ENCODE results near the gene POSTN. TPM values are rescaled to one million over a fixed set of nuclear protein-coding genes. Genes with fewer than 3 reads are reported as not detected.

Gene POSTN
- total and polyA plus RNA-seq, 2 of the 4 experiments (the other 2 are of a cell fraction): 32.6 to 44.7 TPM

DNA sequence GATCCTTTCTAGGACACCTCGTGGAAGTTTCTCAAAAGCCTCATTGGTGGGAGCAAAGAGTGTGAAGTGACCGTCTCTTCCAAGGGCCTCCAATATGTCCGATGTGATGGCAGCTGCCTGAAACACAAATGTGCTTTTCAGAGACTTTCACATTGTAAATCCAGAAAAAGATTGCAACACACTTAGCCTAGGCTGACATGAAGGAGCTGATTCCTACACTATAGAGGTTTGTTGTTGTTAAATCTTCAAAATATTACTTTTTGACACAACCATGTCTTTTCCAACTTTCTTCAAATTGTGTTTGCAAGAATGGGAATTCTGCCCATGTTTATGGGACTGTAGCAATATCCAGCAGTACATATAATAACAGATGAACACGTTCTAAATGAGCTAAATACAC lies 12.4 kb downstream of the POSTN start:
- H3K27me3 ChIP-seq (ENCODE audit: control insufficient read depth, insufficient read depth, low read length): no peaks in the 10 kb centered on the region
- H2BK15ac ChIP-seq (ENCODE audit: low read depth, low read length): no peak overlapping the region
- H3K9me3 ChIP-seq (ENCODE audit: control insufficient read depth, insufficient read depth, low read length): no peaks in the 10 kb centered on the region
- H4K20me1 ChIP-seq (ENCODE audit: insufficient read depth, low read length): no peaks in the 10 kb centered on the region
- no peaks in the 10 kb centered on the region for H3K9me1 ChIP-seq (ENCODE audit: insufficient read depth, low read length)
- H3K4me3 ChIP-seq (ENCODE audit: insufficient read depth, low read depth, low read length): no peak overlapping the region
- no peak for TF ChIP-seq MXI1 (IDR thresholded peaks at IDR 0.05; ENCODE audit: borderline replicate concordance, low read depth, low read length)
- TF ChIP-seq MAFK (IDR thresholded peaks at IDR 0.05; ENCODE audit: low read depth, low read length): no peak
- peak; percentile 53; the same call in 1 of the 2 replicates for TF ChIP-seq CEBPB (IDR thresholded peaks at IDR 0.05; ENCODE audit: low read depth, low read length)
- H3K9ac ChIP-seq (ENCODE audit: low read depth, low read length): no peak overlapping the region
- BruUV-seq (replicated peaks): no TSS peak
- no peak overlapping the region for H2AK5ac ChIP-seq (ENCODE audit: low read depth, low read length)
- H2AFZ ChIP-seq (replicated peaks; ENCODE audit: low read length, poor library complexity): no peak overlapping the region
- ATAC-seq (ENCODE audit: low read depth) (no peak), DNase-seq (no peak)
- no peak overlapping the region for H2BK5ac ChIP-seq (ENCODE audit: low read depth, low read length, poor library complexity, severe bottlenecking)
- no peak overlapping the region for H4K8ac ChIP-seq (ENCODE audit: low read depth in 2 of 2, low read length in 2 of 2)
- H3K18ac ChIP-seq (ENCODE audit: low read depth, low read length): no peak overlapping the region
- ChIA-PET CTCF (no interaction called here), POLR2A (ENCODE audit: unreplicated experiment) (no interaction called here)
- no peak overlapping the region for H3K56ac ChIP-seq (ENCODE audit: extremely low read depth, insufficient read depth, low read length)
- in situ Hi-C loops (cut with MboI; ENCODE audit: low sequenced_read_pairs): no loop called here
- H2BK120ac ChIP-seq (ENCODE audit: low read depth, low read length): no peak overlapping the region
- no peak overlapping the region for H3K14ac ChIP-seq (replicated peaks; ENCODE audit: low read depth, low read length)
- H3K4ac ChIP-seq (ENCODE audit: low read depth, low read length): no peak overlapping the region
- no peak overlapping the region for H2BK20ac ChIP-seq (ENCODE audit: low read depth, low read length)
- 57% methylated on average over 1 of the region's 4 CpGs; no CpG with 5 or more reads in 1 of the 2 experiments for WGBS, 2 experiments (ENCODE audit: extremely low coverage in 2 of 2, insufficient read length in 1 of 2)
- H3K4me1 ChIP-seq (ENCODE audit: control insufficient read depth, insufficient read depth, low read length): no peaks in the 10 kb centered on the region
- dilution Hi-C loops (cut with HindIII; ENCODE audit: low sequenced_read_pairs, unreplicated experiment): no loop called here
- H3K36me3 ChIP-seq (ENCODE audit: control insufficient read depth, insufficient read depth, low read length): no peaks in the 10 kb centered on the region
- H2AK9ac ChIP-seq (replicated peaks; ENCODE audit: low read depth, low read length, poor library complexity): no peak overlapping the region
- no peak overlapping the region for H4K5ac ChIP-seq (ENCODE audit: low read depth, low read length)
- no peak overlapping the region for H3K4me2 ChIP-seq (ENCODE audit: low read depth, low read length)
- no peak overlapping the region for H3K27ac ChIP-seq (ENCODE audit: insufficient read depth, low read length)
- intact Hi-C loops (cut with micrococcal nuclease): no loop called here
- H3K23ac ChIP-seq (ENCODE audit: low read depth, low read length): no peak overlapping the region
- H3K79me1 ChIP-seq (ENCODE audit: low read depth in 1 of 2, low read length in 2 of 2): no peaks in the 10 kb centered on the region
- H4K91ac ChIP-seq (ENCODE audit: insufficient read depth, low read depth, low read length): no peak overlapping the region
